IMR-90 (cell line): ENCODE measurements around the gene ERCC4. TPM values are rescaled to one million over a fixed set of nuclear protein-coding genes. Genes with fewer than 3 reads are reported as not detected.

Source experiments
- ATAC-seq: fragments of 200-7000 bp; cut with Tn5 transposase; 2 replicates; pipeline ENCODE4 v1.9.1; 2020; ENCODE audit warnings: low read depth, mild to moderate bottlenecking, moderate library complexity
- BruUV-seq: library from RNA; stranded (reverse); fragments of 400-500 nt; replicated peaks from 2 replicates; lab custom pipeline; 2021; lab: Mats Ljungman, UMichigan
- CTCF ChIA-PET: fragments of 300-600 bp; formaldehyde crosslinking; extraction: SDS; loops from one replicate; lab custom pipeline; 2021; ENCODE audit warnings: antibody characterized with exemption; lab: Yijun Ruan, JAX
- POLR2A ChIA-PET: fragments of 300-600 bp; sonication (Branson Sonifier 250); formaldehyde crosslinking; loops from one replicate; lab custom pipeline; 2022; ENCODE audit warnings: antibody characterized with exemption; ENCODE audit not compliant: unreplicated experiment; lab: Charles Lee
- DNase-seq: peaks from one replicate; pipeline ENCODE4 v3.0.0; 2013
- H2AFZ ChIP-seq: replicated peaks from 2 replicates; pipeline ENCODE3; 2013; ENCODE audit warnings: low read length, mild to moderate bottlenecking; ENCODE audit not compliant: poor library complexity
- H2AK5ac ChIP-seq: 2 replicates; pipeline ENCODE4 v1.6.1; 2013; ENCODE audit warnings: low read depth, low read length, inconsistent platforms
- H2AK9ac ChIP-seq: replicated peaks from 2 replicates; pipeline ENCODE3; 2013; ENCODE audit warnings: mild to moderate bottlenecking, low read depth, low read length, moderate library complexity; ENCODE audit not compliant: poor library complexity
- H2BK120ac ChIP-seq: 2 replicates; pipeline ENCODE4 v1.6.1; 2013; ENCODE audit warnings: low read depth, low read length, inconsistent platforms
- H2BK15ac ChIP-seq: 3 replicates; pipeline ENCODE4 v1.6.1; 2013; ENCODE audit warnings: low read depth, low read length, inconsistent platforms
- H2BK20ac ChIP-seq: 2 replicates; pipeline ENCODE4 v1.6.1; 2013; ENCODE audit warnings: low read depth, mild to moderate bottlenecking, inconsistent platforms, low read length, moderate library complexity
- H2BK5ac ChIP-seq: 2 replicates; pipeline ENCODE4 v1.6.1; 2013; ENCODE audit warnings: mild to moderate bottlenecking, low read depth, low read length, inconsistent platforms; ENCODE audit not compliant: poor library complexity, severe bottlenecking
- H3K14ac ChIP-seq: replicated peaks from 2 replicates; pipeline ENCODE4 v1.6.1; 2013; ENCODE audit warnings: low read depth, low read length, inconsistent platforms
- H3K18ac ChIP-seq: 2 replicates; pipeline ENCODE4 v1.6.1; 2013; ENCODE audit warnings: low read depth, low read length, control low read depth
- H3K23ac ChIP-seq: 2 replicates; pipeline ENCODE4 v1.6.1; 2013; ENCODE audit warnings: low read depth, low read length, inconsistent platforms
- H3K27ac ChIP-seq: 2 replicates; pipeline ENCODE4 v1.5.1; 2013; ENCODE audit warnings: mild to moderate bottlenecking, control low read depth, low read length; ENCODE audit not compliant: insufficient read depth
- H3K27me3 ChIP-seq: 2 replicates; pipeline ENCODE4 v1.6.1; 2013; ENCODE audit warnings: low read length; ENCODE audit not compliant: control insufficient read depth, insufficient read depth
- H3K36me3 ChIP-seq: 2 replicates; pipeline ENCODE4 v1.6.1; 2013; ENCODE audit warnings: low read length, mixed read lengths; ENCODE audit not compliant: control insufficient read depth, insufficient read depth
- H3K4ac ChIP-seq: 2 replicates; pipeline ENCODE4 v1.6.1; 2013; ENCODE audit warnings: low read depth, low read length, inconsistent platforms
- H3K4me1 ChIP-seq: 2 replicates; pipeline ENCODE4 v1.6.1; 2013; ENCODE audit warnings: low read length, mixed read lengths; ENCODE audit not compliant: control insufficient read depth, insufficient read depth
- H3K4me2 ChIP-seq: 2 replicates; pipeline ENCODE4 v1.6.1; 2013; ENCODE audit warnings: low read depth, mild to moderate bottlenecking, control low read depth, low read length, moderate library complexity
- H3K4me3 ChIP-seq: 2 replicates; pipeline ENCODE4 v1.5.1; 2013; ENCODE audit warnings: low read depth, mild to moderate bottlenecking, control low read depth, low read length, moderate library complexity; ENCODE audit not compliant: insufficient read depth
- H3K56ac ChIP-seq: 2 replicates; pipeline ENCODE4 v1.6.1; 2013; ENCODE audit warnings: low read length, inconsistent platforms; ENCODE audit not compliant: insufficient read depth; ENCODE audit errors: extremely low read depth
- H3K79me1 ChIP-seq, 2 experiments: 2 replicates each; pipeline ENCODE4 v1.6.1; 2013; ENCODE audit warnings: low read length in 2 of 2, inconsistent platforms in 1 of 2, low read depth in 1 of 2
- H3K9ac ChIP-seq: 2 replicates; pipeline ENCODE4 v1.6.1; 2013; ENCODE audit warnings: low read depth, low read length, control low read depth
- H3K9me1 ChIP-seq: 2 replicates; pipeline ENCODE4 v1.6.1; 2013; ENCODE audit warnings: low read length, inconsistent platforms; ENCODE audit not compliant: insufficient read depth
- H3K9me3 ChIP-seq: 2 replicates; pipeline ENCODE4 v1.6.1; 2013; ENCODE audit warnings: low read length; ENCODE audit not compliant: control insufficient read depth, insufficient read depth
- H4K20me1 ChIP-seq: 2 replicates; pipeline ENCODE4 v1.6.1; 2013; ENCODE audit warnings: low read length, inconsistent platforms; ENCODE audit not compliant: insufficient read depth
- H4K5ac ChIP-seq: 2 replicates; pipeline ENCODE4 v1.6.1; 2013; ENCODE audit warnings: mild to moderate bottlenecking, low read depth, low read length, control low read depth
- H4K8ac ChIP-seq, 2 experiments: 2 replicates each; pipeline ENCODE4 v1.6.1; 2013; ENCODE audit warnings: low read depth in 2 of 2, low read length in 2 of 2, control low read depth in 1 of 2, inconsistent platforms in 1 of 2
- H4K91ac ChIP-seq: 2 replicates; pipeline ENCODE4 v1.6.1; 2013; ENCODE audit warnings: low read depth, low read length, inconsistent platforms; ENCODE audit not compliant: insufficient read depth
- CEBPB ChIP-seq: IDR thresholded peaks from 2 replicates; pipeline ENCODE4 v1.6.1; 2012; ENCODE audit warnings: low read depth, low read length, improper control_type of control experiment
- NFE2L2 ChIP-seq: fragments of 150-350 bp; IDR thresholded peaks from 2 replicates; pipeline ENCODE4 v1.6.1; 2016; ENCODE audit warnings: low read depth, mild to moderate bottlenecking, low read length
- RAD21 ChIP-seq: IDR thresholded peaks from 2 replicates; pipeline ENCODE4 v1.6.1; 2012; ENCODE audit warnings: low read length, improper control_type of control experiment
- WGBS, 2 experiments: methylation state at CpG; one replicate each; pipeline versions ENCODE4 v1.1.5 to v1.1.7; 2013; ENCODE audit warnings: missing lambda C conversion rate in 2 of 2; ENCODE audit not compliant: insufficient read length in 1 of 2; ENCODE audit errors: extremely low coverage in 2 of 2; 5-methylcytosine and 5-hydroxymethylcytosine counted together
- dilution Hi-C: fragments of 300-500 bp; cut with HindIII; formaldehyde crosslinking; loops from one replicate; pipeline ENCODE4 v1.14.3; 2018; ENCODE audit warnings: low sequenced_read_pairs; ENCODE audit not compliant: unreplicated experiment
- in situ Hi-C: fragments of 300-500 bp; cut with MboI; formaldehyde crosslinking; loops from 3 replicates; pipeline ENCODE4 v1.14.3; 2019; ENCODE audit warnings: low sequenced_read_pairs, inconsistent platforms, mixed read lengths
- intact Hi-C: fragments of 100-400 bp; cut with micrococcal nuclease; formaldehyde crosslinking; loops from 2 replicates; pipeline ENCODE4 v1.10.0; 2022
- polyA plus RNA-seq, 3 experiments: library from polyadenylated mRNA; depleted of rRNA; stranded (reverse); fragments of >200 nt; gene quantifications; 2 replicates each; pipeline ENCODE4 v1.2.3, GENCODE V29; 2012; ENCODE audit warnings: low replicate concordance in 1 of 3
- total RNA-seq: library from RNA; depleted of rRNA; stranded (reverse); fragments of >200 nt; gene quantifications from 2 replicates; pipeline ENCODE4 v1.2.3, GENCODE V29; 2012

Gene ERCC4
- total and polyA plus RNA-seq, 2 of the 4 experiments (the other 2 are of a cell fraction) = 2.9 to 19.2 TPM

- in situ Hi-C loops (no loop called here), dilution Hi-C loops (no loop called here), intact Hi-C loops (no loop called here)
- Histone ChIP-seq H3K4ac (no peak overlapping the region), H3K4me3 (no peak overlapping the region), H4K91ac (no peak overlapping the region), H3K36me3 (no peaks in the 10 kb centered on the region), H4K5ac (no peak overlapping the region), H2BK20ac (no peak overlapping the region), H3K27me3 (peaks cover 22% of the 10 kb centered on the region), H3K9me3 (no peaks in the 10 kb centered on the region), H2AK9ac (no peak overlapping the region), H3K23ac (no peak overlapping the region), H3K14ac (no peak overlapping the region), H3K18ac (no peak overlapping the region), H4K8ac (no peak overlapping the region), H2AFZ (no peak overlapping the region), H2BK120ac (no peak overlapping the region), H3K4me2 (no peak overlapping the region), H2AK5ac (no peak overlapping the region), H3K56ac (no peak overlapping the region), H4K20me1 (no peaks in the 10 kb centered on the region), H2BK15ac (no peak overlapping the region), H2BK5ac (no peak overlapping the region), H3K9ac (no peak overlapping the region), H3K27ac (no peak overlapping the region), H3K4me1 (peaks cover 3% of the 10 kb centered on the region; the same call in 1 of the 2 replicates), H3K79me1 (no peaks in the 10 kb centered on the region), H3K9me1 (no peaks in the 10 kb centered on the region)
- no CpG with 5 or more reads among the region's 1 CpG for WGBS, 2 experiments
- ATAC-seq = no peak
- BruUV-seq = no TSS peak
- ChIA-PET POLR2A (no interaction called here), CTCF (no interaction called here)
- no peak for DNase-seq
- no peak for TF ChIP-seq NFE2L2
- no peak for TF ChIP-seq RAD21
- no peak for TF ChIP-seq CEBPB
Measured at GRCh38 chr16:13912891-13913290, 7.1 kb upstream of the ERCC4 start.
